Stimulated activated CD8-positive, alpha-beta memory T cell treated with anti-CD3 and anti-CD28 coated beads, Interleukin-4, amount 100 ng/mL, for 1 hour (primary cell): Measurements from ENCODE around the gene ARL6IP6.

Experiments
- DNase-seq, 2 donors: peaks; one replicate each; pipeline ENCODE4 v3.0.0-alpha.2; 2020; ENCODE audit warnings: low read depth in 2 of 2, low spot score in 1 of 2

The ARL6IP6 gene

GRCh38 chr2:152718076-152718908 lies at the start of gene ARL6IP6:
Gene ARL6IP6, plus strand, starts transcription at chr2:152718620. Its CDS starts 5 bp downstream, at chr2:152718625.
- DNase-seq, result peak; percentile 82 to 88

DNA sequence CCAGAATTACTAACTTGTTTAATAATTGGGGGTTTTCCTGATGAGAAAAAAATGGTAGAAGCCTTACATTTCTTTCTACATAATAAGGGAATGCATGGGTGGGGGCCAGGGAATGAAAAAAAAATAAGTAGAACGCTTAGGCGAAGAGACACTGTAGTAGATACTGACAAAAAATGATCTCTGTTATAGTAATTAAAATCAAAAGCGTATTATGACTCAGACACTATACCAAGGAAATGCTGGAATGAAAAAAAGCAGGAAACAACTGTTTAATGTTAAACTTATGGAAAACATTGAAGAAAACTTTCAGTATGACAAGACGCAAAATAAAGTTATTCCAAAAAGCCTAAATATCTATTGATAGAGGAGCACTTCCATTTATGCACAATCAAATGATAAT lies 44.1 kb upstream of the ARL6IP6 start:
- DNase-seq, result no peak

- no peak for DNase-seq
Measured at GRCh38 chr2:152676461-152676860, 42.0 kb upstream of the ARL6IP6 start.

- DNase-seq, result no peak
Measured at GRCh38 chr2:152678808-152679207, 39.6 kb upstream of the ARL6IP6 start.

DNA sequence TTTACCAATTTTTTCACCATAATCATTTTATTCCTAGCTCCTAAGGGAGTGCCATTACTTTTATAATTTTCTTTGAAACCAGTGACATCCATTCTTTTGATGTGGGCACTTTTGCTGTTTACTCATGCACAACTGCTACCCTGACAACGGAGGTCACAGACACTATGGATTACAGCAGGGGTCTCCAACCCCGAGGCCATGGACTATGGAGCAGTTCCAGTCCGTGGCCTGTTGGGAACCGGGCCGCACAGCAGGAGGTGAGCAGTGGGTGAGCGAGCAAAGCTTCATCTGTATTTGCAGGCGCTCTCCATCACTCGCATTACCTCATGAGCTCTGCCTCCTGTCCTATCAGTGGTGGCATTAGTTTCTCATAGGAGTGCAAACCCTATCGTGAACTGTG lies 35.8 kb upstream of the ARL6IP6 start:
- DNase-seq, result no peak

GRCh38 chr2:152683400-152683799 lies 35.0 kb upstream of the ARL6IP6 start:
- DNase-seq, result no peak

- no peak for DNase-seq
Measured at GRCh38 chr2:152686321-152686720, 32.1 kb upstream of the ARL6IP6 start.

- no peak for DNase-seq
Measured at GRCh38 chr2:152693033-152693432, 25.4 kb upstream of the ARL6IP6 start.

GRCh38 chr2:152694161-152694661 lies 24.2 kb upstream of the ARL6IP6 start:
- DNase-seq, result no peak

- no peak for DNase-seq
Measured at GRCh38 chr2:152695763-152696162, 22.7 kb upstream of the ARL6IP6 start.

GRCh38 chr2:152696476-152696875 lies 21.9 kb upstream of the ARL6IP6 start:
- DNase-seq, result no peak

DNA sequence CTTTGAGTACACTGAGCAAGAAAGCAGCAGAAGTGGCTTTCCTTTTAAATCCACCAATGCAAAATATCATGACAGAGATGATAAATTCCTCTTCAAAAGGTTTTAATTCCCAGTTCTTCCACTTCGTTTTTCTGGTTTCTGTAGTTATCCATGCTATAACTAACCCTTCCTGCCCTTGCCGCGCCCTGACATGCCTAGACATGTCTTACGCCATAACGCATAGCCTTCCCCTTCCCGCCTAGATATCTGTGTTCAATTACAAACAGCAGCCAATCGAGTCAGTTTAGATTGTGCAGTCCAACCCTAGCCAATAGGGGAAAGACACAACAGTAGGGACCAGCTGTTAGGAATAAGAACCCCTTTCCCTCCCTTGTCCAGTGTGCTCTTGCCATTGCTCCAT lies 17.2 kb upstream of the ARL6IP6 start:
- no peak for DNase-seq

- DNase-seq, result no peak
Measured at GRCh38 chr2:152706477-152707021, 11.9 kb upstream of the ARL6IP6 start.

- DNase-seq, result no peak
Measured at GRCh38 chr2:152708742-152709141, 9.7 kb upstream of the ARL6IP6 start.

DNA sequence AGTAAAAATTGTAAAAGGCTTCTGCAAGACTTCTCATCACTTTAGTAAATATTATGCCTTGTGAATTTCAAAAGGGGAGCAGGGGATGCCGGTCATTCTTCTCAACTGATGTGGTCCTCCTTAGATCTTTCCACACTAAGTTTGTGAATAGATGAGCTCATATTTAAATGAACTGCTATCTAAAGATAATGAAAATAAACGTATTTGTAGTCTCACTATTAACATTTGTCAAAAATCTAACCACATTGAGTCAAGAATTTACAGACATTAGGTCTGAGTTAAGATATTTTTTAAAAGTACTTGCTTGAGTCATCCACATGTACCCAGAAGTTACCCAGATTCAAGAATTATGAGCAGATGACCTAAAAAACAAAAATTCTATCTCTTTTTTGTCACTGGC lies 7.7 kb upstream of the ARL6IP6 start:
- no peak for DNase-seq

- no peak for DNase-seq
Measured at GRCh38 chr2:152715112-152715511, 3.3 kb upstream of the ARL6IP6 start.

GRCh38 chr2:152715854-152716428 lies 2.5 kb upstream of the ARL6IP6 start:
- no peak for DNase-seq

DNA sequence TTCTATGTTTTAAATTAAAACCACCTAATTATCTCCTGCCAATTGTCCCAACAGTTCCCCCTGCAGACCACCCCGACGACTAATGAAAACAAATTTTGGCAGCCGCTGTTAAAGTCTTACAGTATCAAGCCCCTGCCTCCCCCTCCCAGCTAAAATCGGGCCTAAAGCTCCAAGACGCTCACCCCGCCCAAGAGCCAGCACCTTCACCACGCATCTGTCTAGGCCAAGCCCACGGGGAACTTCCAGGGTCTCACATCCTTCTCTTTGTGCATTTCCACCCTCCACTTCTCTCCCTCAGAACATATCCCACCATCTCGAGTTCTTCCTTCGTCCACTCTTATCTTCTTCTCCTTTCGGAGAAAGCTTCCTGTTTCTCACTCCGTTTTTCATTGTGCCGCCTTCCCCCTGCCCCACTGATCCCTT lies 1.6 kb upstream of the ARL6IP6 start:
- DNase-seq, result peak in 1 of 2 donors; percentile 4

DNA sequence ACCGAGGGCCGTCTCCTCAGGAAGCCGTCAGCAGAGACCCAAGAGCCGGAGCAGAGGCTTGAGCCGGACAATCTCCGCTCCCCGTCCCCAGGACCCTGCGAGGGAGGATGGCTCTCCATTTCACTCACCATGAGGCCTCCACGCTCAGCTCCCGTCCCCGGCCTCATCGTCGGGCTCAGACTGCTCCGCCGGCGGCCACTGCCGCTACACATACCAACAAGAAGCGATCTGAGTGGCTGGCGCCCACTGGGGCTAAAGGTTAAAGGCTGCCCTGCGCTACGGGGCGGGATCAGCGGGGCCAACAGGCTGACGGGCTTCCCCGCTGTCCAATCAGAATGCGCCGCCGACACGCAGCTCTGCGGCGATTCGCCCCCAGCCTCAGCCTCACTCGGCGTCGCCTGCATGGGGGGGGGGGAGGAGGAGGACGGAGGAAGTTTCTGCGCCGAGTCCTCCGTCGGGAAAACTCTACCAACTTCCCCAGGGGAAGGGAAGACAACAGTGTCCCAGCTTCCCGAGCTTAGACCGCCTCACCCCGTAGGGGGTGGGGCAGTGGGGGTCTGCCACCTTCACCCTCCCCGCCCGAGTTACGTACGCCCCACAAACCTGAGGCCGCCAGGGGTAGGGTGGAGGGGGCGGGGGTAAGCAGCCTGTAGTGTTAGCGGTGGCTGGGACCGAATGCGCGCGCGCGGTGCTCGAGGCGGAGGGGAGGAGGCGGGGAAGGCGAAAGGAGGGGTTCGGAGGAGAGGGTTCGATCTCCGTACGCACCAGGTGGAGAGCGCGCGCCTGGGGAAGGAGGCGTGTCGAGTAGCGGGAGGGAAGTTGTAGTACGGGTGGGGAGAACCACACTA lies 968 bp upstream of the ARL6IP6 start, which contains the start of gene PRPF40A:
Gene PRPF40A, minus strand, starts transcription at position 234 of the 848 bp plus-strand sequence. Its CDS starts 22 bp downstream, at position 212.
- DNase-seq, result peak; percentile 97 to 98

DNA sequence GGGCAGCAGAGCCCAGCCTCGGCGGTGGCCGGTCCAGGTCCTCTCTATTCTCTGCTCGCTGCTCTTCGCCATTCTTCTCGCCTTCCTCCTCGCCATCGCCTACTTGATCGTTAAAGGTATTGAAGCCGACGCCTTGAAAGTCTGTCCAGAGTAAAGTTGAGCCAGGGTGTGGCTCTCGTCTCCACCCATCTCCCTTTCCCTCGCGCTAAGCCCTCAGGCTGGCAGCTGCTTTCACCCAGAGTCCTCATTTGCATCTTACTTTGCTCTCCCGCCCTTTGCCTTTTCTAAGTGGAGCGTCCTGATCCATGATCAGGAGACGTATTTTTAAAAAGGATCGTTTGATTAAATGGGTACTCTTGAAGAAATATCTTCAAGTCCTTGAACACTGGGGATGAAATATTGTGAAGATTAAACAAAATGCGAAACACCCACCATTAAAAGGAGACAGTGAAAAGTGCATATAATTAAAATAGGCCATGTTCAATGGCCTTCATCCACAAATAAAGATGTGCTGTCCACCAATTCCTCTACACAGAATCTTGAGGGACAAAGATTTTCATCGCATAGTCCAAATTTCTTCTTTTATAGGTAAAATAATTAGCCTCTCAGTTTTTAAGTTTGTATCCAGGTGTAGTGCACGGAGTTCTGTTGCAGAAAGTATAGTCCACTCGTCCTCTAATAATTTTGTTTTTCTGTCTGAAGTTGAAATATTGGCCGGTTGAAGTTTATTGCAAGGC lies 657 bp downstream of the ARL6IP6 start:
- DNase-seq, result no peak
